Femur (tissue), 1 donor: ENCODE measurements around the gene TAF11L5.
"Not testable (repeated sequence)": the region's sequence is repeated elsewhere in the genome, so short reads cannot be mapped to it uniquely, and the experiment has no call there.

ENCODE experiments used
- DNase-seq: peaks from one replicate; pipeline ENCODE4 v3.0.0-alpha.2; 2017

TAF11L5 gene

DNA sequence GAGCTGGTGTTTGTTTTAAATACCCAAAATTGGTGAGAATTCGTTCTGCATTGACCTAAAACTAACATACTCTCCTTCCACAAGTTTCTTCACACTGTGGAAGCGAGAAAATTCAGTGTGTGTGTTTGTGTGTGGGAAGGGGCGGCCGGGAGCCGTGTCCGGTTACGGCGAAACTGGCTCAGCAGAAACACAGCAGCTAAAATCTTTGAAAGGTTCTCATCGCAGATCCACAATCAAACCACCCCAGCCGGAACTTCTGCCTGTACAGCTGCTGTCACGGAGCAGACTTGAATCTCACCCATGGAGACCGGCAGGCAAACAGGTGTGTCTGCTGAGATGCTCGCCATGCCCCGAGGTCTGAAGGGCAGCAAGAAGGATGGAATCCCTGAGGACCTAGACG, at the start of gene TAF11L5:
TSS of gene TAF11L5 (plus strand) at position 301 of the 400 bp plus-strand sequence.
- DNase-seq, result not testable (repeated sequence)

DNA sequence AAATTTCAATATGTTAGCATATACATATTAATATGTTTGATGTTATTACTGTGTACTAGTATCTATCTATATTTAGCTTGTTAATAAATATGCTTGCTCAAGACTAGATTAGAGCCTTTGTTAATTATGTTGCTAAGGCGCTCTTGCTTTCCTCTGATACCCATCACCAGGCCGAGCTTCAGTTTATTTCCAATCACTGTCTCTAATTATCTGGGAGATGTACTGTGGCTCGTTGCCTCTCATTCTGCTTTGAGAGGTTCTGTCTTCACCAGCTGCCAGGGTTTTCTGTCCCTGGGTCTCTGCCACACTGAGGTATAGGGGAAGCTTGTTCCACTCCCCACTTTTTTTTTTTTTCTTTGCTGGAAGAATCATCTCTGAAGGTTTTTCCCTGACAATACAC, 48.0 kb upstream of the TAF11L5 start:
- DNase-seq, result no peak

DNA sequence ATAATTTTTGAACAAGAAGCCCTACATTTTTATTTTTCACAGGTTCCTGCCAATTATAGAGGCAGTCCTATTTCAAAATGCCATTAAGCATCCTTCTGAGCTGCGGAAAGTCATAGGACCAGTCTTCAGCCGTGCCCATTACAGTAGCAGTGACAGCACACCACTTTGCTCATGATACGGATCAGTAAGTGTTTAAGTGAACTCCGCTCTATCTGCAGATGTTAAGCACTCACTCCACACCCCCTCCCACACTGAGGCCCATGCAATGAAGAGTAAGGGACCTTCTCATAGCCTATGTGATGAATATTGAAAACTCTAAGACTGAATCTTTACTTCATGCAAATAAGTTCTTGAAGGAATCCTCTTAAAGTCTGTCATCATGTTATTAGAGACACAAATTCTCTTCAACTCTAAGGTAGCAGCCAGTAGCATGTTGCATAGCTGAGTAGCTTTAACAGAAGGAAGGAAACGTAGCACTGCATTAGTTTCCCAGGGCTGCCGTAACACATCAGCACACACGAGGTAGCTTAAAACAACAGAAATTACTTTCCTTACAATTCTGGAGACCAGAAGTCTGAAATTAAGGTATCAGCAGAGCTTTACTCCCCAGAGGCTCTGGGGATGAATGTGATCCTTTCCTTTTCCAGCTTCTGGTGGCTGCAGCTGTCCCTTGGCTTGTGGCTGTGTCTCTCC, 47.3 kb upstream of the TAF11L5 start:
- DNase-seq, result no peak

DNA sequence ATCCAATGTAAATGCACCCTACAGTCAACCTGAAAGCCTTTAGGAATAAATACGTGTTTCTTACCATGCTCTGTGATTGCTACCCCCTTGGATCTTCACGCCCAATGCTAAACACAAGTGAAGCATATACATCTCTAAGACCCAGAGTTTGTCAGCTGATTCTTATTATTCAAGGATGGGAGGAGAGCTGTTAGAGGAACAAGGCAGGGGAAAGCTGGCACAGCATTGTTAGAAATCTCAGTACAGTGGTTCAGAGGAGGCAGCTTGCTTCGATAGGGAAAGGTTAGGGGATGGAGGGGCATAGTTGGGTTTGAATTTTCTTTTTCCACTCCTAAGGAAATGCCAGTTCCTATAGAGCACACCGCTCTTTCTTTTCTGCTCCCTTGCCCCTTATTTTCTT, 43.7 kb upstream of the TAF11L5 start:
- DNase-seq, result no peak

DNA sequence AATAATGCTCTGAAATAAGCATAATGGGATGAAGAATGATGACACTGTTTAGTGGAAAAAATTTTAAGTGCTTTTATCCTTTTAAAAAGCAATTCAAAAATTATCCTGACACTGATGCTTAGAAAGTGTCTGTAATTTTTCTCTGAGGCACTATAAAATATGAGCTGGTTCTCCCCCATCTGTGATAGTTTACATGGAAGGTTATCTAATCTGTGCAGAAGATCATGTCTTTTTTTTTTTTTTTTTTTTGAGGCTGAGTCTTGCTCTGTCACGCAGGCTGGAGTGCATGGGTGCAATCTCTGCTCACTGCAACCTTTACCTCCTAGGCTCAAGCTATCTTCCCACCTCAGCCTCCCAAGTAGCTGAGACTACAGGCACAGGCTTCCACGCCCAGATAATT, 42.2 kb upstream of the TAF11L5 start:
- no peak for DNase-seq

DNA sequence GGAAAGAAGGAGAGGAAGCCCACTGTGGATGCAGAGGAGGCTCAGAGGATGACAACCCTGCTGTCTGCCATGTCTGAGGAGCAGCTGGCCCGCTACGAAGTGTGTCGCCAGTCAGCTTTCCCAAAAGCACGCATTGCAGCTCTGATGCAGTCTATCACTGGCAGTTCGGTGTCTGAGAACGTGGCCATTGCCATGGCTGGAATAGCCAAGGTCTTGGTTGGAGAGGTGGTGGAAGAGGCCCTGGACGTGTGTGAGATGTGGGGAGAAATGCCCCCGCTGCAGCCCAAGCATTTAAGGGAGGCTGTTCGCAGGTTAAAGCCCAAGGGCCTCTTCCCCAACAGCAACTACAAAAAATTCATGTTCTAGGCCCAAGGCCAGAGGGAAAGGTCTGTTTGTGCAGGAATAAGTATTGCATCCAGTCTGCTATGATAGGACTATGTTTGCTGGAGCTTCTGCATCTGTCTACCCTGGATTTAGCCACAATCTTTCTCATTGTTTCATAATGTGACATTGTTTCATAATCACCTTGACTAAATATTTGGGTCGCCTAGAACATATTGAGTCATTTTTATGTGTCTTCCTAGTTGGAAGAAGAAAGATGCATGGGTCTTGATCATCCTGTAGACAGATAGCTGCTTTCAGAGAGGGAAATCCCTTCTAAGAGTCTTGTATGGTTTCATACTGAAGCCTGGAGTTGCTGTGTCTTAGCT, 38.4 kb upstream of the TAF11L5 start:
- DNase-seq, result not testable (repeated sequence)

DNA sequence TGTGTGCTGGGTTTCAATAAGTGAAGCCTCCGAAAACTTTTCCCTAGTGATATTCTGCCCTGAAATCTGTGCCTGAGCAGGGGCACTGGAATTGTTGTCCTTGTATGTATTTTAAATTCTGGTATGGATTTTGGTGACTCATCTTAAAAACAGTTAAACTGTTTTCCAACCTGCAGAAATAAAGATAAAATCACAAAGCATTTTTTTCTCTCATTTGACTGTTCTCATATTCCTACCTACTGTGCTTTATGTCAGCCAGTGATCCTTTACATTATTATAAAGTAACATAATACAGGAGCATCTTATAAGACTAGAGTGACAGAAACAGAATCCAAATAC, 37.9 kb upstream of the TAF11L5 start:
- DNase-seq, result no peak

DNA sequence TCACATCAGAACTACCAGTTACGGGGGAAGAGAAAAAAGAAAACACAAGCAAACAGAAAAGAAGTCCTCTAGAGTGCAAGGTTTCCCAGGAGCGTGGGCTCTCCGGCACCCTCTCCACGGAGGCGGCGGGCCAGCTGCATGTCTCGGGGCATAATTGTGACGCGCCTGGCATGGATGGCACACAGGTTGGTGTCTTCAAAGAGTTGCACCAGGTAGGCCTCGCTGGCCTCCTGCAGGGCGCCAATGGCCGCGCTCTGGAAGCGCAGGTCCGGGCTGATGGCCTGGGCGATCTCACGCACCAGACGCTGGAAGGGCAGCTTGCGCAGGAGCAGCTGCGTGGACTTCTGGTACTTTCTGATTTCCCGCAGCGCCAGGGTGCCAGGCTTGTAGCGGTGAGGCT, 33.8 kb upstream of the TAF11L5 start:
- not testable (repeated sequence) for DNase-seq

DNA sequence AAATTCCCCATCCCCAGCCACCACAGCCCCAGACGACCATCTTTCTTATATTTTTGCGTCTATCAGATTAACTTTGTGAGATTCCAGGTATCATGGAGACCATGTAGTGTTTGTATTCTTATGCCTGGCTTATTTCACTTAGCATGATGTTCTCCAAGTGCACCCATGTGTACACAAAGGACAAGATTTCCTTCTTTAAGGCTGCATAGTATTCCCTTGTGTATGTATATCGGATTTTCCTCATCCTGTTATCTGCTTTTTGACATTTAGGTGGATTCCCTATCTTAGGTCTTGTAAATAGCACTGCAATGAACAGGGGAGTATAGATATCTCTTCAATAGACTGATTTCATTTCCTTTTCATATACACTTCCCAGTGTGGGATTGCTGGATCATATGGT, 32.3 kb upstream of the TAF11L5 start:
- DNase-seq, result no peak

DNA sequence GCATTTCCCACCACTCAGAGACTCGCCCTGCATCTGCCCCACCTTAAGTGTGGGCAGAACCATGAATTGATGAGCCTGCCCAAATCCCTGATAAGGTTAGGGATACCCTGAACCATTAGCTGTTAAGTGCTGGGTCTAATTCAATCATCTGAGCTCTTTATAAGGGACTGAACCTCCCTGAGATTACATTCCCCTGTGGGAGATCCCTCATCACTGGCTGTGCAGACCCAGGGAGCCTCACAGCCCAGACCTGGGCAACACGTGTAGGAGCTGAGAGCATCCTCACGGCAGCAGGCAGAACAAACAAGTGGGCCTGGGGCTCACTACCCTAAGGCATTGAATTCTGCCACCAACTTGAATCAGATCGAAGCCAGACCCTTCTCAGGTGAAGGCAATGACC, 27.6 kb upstream of the TAF11L5 start:
- no peak for DNase-seq

DNA sequence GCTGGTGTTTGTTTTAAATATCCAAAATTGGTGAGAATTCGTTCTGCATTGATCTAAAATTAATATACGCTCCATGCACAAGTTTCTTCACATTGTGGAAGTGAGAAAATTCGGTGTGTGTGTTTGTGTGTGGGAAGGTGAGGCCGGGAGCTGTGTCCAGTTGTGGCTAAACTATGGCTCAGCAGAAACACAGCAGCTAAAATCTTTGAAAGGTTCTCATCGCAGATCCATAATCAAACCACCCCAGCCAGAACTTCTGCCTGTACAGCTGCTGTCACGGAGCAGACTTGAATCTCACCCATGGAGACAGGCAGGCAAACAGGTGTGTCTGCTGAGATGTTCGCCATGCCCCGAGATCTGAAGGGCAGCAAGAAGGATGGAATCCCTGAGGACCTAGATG, 27.1 kb upstream of the TAF11L5 start, which contains the start of gene TAF11L2:
TSS of gene TAF11L2 (plus strand) at position 301 of the 400 bp plus-strand sequence.
- not testable (repeated sequence) for DNase-seq

DNA sequence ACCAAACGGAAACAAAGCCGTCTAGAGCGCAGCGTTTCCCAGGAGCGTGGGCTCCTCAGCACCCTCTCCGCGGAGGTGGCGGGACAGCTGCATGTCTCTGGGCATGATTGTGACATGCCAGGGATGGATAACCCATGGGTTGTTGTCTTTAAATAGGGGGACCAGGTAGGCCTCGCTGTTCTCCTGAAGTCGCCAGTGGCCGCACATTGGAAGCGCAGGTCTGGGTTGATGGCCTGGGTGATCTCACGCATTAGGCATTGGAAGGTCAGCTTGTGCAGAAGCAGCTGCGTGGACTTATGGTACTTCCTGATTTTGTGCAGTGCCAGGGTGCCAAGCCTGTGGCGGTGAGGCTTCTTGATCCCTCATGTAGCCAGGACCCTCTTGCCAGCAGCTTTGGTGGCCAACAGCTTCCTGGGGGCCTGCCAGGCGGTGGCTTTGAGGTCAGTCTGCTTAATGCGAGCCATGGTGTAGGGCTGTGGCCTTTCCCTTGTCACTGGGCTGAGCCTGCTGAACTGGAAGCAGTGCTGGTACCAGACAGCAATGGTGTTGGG, 13.2 kb upstream of the TAF11L5 start:
- DNase-seq, result no peak

DNA sequence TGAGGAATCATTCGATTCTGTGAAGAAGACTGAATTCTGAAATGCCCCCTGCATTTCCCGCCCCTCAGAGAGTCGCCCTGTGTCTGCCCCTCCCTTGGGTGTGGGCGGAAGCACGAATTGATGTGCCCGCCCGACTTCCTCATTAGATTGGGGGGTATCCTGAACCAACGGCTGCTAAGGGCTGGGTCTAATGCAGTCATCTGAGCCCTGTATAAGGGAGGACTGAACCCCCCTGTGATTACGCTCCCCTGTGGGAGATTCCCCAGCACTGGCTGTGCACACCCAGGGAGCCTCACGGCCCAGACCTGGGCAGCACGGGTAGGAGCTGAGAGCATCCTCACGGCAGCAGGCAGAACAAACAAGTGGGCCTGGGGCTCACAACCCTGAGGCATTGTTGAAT, 7.5 kb upstream of the TAF11L5 start:
- not testable (repeated sequence) for DNase-seq

DNA sequence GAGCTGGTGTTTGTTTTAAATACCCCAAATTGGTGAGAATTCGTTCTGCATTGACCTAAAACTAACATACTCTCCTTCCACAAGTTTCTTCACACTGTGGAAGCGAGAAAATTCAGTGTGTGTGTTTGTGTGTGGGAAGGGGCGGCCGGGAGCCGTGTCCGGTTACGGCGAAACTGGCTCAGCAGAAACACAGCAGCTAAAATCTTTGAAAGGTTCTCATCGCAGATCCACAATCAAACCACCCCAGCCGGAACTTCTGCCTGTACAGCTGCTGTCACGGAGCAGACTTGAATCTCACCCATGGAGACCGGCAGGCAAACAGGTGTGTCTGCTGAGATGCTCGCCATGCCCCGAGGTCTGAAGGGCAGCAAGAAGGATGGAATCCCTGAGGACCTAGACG, 7.0 kb upstream of the TAF11L5 start, which contains the start of gene TAF11L3:
TSS of gene TAF11L3 (plus strand) at position 301 of the 400 bp plus-strand sequence.
- not testable (repeated sequence) for DNase-seq

DNA sequence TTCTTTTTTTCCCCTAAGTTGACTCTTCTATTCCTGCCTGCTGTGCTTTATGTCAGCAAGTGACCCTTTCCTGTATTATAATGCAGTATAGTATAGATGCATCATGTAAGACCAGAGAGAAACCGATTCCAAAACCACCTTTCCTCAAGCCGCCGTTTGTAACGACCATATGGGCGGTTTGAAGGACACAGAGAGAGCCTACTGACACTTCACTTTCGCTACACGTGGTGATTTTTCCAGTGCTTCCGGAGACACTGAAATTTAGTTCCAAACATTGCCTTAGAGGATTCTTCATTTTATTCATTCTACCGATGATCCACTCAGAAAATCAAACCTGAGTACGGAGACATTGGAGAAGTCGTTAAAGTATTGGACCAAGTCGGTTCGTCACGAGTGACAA, 5.5 kb upstream of the TAF11L5 start:
- DNase-seq, result not testable (repeated sequence)

DNA sequence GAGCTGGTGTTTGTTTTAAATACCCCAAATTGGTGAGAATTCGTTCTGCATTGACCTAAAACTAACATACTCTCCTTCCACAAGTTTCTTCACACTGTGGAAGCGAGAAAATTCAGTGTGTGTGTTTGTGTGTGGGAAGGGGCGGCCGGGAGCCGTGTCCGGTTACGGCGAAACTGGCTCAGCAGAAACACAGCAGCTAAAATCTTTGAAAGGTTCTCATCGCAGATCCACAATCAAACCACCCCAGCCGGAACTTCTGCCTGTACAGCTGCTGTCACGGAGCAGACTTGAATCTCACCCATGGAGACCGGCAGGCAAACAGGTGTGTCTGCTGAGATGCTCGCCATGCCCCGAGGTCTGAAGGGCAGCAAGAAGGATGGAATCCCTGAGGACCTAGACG, 3.5 kb upstream of the TAF11L5 start, which contains the start of gene TAF11L4:
TSS of gene TAF11L4 (plus strand) at position 301 of the 400 bp plus-strand sequence.
- not testable (repeated sequence) for DNase-seq

DNA sequence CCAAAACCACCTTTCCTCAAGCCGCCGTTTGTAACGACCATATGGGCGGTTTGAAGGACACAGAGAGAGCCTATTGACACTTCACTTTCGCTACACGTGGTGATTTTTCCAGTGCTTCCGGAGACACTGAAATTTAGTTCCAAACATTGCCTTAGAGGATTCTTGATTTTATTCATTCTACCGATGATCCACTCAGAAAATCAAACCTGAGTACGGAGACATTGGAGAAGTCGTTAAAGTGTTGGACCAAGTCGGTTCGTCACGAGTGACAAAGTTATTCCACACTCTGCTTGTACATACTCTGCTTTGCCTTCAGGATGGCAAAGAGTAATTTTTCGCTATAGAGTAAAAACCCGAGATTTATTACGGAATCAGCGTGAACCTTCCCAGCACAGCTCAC, 1.5 kb downstream of the TAF11L5 start:
- not testable (repeated sequence) for DNase-seq

DNA sequence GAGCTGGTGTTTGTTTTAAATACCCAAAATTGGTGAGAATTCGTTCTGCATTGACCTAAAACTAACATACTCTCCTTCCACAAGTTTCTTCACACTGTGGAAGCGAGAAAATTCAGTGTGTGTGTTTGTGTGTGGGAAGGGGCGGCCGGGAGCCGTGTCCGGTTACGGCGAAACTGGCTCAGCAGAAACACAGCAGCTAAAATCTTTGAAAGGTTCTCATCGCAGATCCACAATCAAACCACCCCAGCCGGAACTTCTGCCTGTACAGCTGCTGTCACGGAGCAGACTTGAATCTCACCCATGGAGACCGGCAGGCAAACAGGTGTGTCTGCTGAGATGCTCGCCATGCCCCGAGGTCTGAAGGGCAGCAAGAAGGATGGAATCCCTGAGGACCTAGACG, 3.3 kb downstream of the TAF11L5 start, which contains the start of gene TAF11L6:
TSS of gene TAF11L6 (plus strand) at position 301 of the 400 bp plus-strand sequence.
- DNase-seq, result not testable (repeated sequence)
